Ishikawa (cell line): Measurements from ENCODE around the gene EHBP1L1.

ENCODE experiments used
- CEBPB ChIP-seq: IDR thresholded peaks from 2 replicates; pipeline ENCODE4 v1.6.1; 2012
- EGR1 ChIP-seq: IDR thresholded peaks from 2 replicates; pipeline ENCODE4 v1.6.1; 2012
- MAX ChIP-seq: IDR thresholded peaks from 2 replicates; pipeline ENCODE4 v1.6.1; 2012
- RAD21 ChIP-seq: IDR thresholded peaks from 2 replicates; pipeline ENCODE4 v1.6.1; 2012; ENCODE audit warnings: low read depth
- TEAD4 ChIP-seq: IDR thresholded peaks from 2 replicates; pipeline ENCODE4 v1.6.1; 2012
- USF1 ChIP-seq: IDR thresholded peaks from 2 replicates; pipeline ENCODE4 v1.6.1; 2012
- YY1 ChIP-seq: IDR thresholded peaks from 2 replicates; pipeline ENCODE4 v1.6.1; 2012; ENCODE audit warnings: low read depth

- TF ChIP-seq EGR1 (no peak), TEAD4 (no peak), USF1 (no peak), YY1 (no peak), RAD21 (no peak), MAX (no peak), CEBPB (no peak)
Measured at GRCh38 chr11:65537296-65537597, 38.6 kb upstream of the EHBP1L1 start.
